Thyroid gland (tissue), 4 donors: ENCODE measurements around the gene P4HA1. TPM values are rescaled to one million over a fixed set of nuclear protein-coding genes. Genes with fewer than 3 reads are reported as not detected.
A peak's percentile ranks its signal among the peaks of the same experiment; 100 is the strongest.
"Not testable (repeated sequence)": the region's sequence is repeated elsewhere in the genome, so short reads cannot be mapped to it uniquely, and the experiment has no call there.

Experiments used
- DNase-seq, 2 donors: peaks; one replicate each; pipeline ENCODE4 v3.0.0-alpha.2; 2019
- H3K27ac ChIP-seq, 3 donors: fragments of 200-600 bp; sonication (generic); 1 replicate in 2 of 3; 2 replicates in 1 of 3; pipeline ENCODE4 v1.5.1; 2016 to 2019; ENCODE audit warnings: mild to moderate bottlenecking in 1 of 3, moderate library complexity in 1 of 3
- H3K27me3 ChIP-seq: fragments of 200-600 bp; sonication (generic); one replicate; pipeline ENCODE4 v1.5.1; 2019
- H3K36me3 ChIP-seq, 2 donors: fragments of 200-600 bp; sonication (generic); one replicate each; pipeline ENCODE4 v1.5.1; 2016 to 2019
- H3K4me1 ChIP-seq, 2 donors: fragments of 200-600 bp; sonication (generic); one replicate each; pipeline ENCODE4 v1.5.1; 2017 to 2019
- H3K4me3 ChIP-seq, 3 donors: fragments of 200-600 bp; sonication (generic); replicated peaks in 1 of 3; 1 replicate in 2 of 3; 2 replicates in 1 of 3; pipeline ENCODE4 v1.5.1; 2016; ENCODE audit warnings: mild to moderate bottlenecking in 1 of 3
- H3K9me3 ChIP-seq: fragments of 200-600 bp; sonication (generic); one replicate; pipeline ENCODE4 v1.5.1; 2017
- CTCF ChIP-seq, 6 experiments: fragments of 200-600 bp in 3 of 6; fragments of 450-650 bp in 3 of 6; sonication (generic) in 3 of 6; IDR thresholded peaks; one replicate each; pipeline ENCODE4 v1.5.1; 2016 to 2019; ENCODE audit warnings: antibody characterized with exemption in 6 of 6, mild to moderate bottlenecking in 2 of 6, inconsistent platforms in 1 of 6, moderate library complexity in 1 of 6
- POLR2A ChIP-seq, 2 donors: fragments of 450-650 bp; IDR thresholded peaks; one replicate each; pipeline ENCODE4 v1.6.1; 2017; ENCODE audit warnings: antibody characterized with exemption in 2 of 2, mild to moderate bottlenecking in 2 of 2, moderate library complexity in 1 of 2
- WGBS, 2 donors: methylation state at CpG; one replicate each; pipeline ENCODE4 v1.1.5; 2017; 5-methylcytosine and 5-hydroxymethylcytosine counted together
- intact Hi-C: fragments of 100-400 bp; cut with DNase I; formaldehyde crosslinking; loops from one replicate; pipeline ENCODE4 v1.15.1; 2023
- total RNA-seq, 4 donors: library from RNA; depleted of rRNA; stranded (reverse); fragments of >200 nt; gene quantifications; one replicate each; pipeline ENCODE4 v1.2.3, GENCODE V29; 2016

P4HA1 gene
- total RNA-seq, 4 donors from 2014 or later: 21.8 to 29.1 (median 24.6) TPM

- DNase-seq: no peak
- WGBS, 2 donors: 75 to 80% methylated on average over 5 of the region's 5 CpGs
- no peaks in the 10 kb centered on the region for H3K9me3 ChIP-seq
- no peak overlapping the region for H3K4me3 ChIP-seq
- intact Hi-C loops: no loop called here
- no peaks in the 10 kb centered on the region for H3K27me3 ChIP-seq
- H3K36me3 ChIP-seq: no peaks in the 10 kb centered on the region
- H3K27ac ChIP-seq: peak overlapping the region in 1 of 3 donors; percentile 54
- H3K4me1 ChIP-seq: no peaks in the 10 kb centered on the region
- TF ChIP-seq POLR2A (IDR thresholded peaks at IDR 0.05) (no peak), CTCF (IDR thresholded peaks at IDR 0.05) (no peak)
These were observed 21.5 kb upstream of the P4HA1 start for GRCh38 chr10:73117976-73118743.

GRCh38 chr10:73116017-73116416 lies 19.4 kb upstream of the P4HA1 start:
- Histone ChIP-seq H3K9me3 (no peaks in the 10 kb centered on the region), H3K27ac (no peak overlapping the region), H3K4me3 (no peak overlapping the region), H3K4me1 (no peaks in the 10 kb centered on the region), H3K27me3 (no peaks in the 10 kb centered on the region), H3K36me3 (no peaks in the 10 kb centered on the region)
- 100% methylated on average over 1 of the region's 1 CpG for WGBS, 2 donors
- TF ChIP-seq POLR2A (IDR thresholded peaks at IDR 0.05) (no peak), CTCF (IDR thresholded peaks at IDR 0.05) (no peak)
- no peak for DNase-seq
- intact Hi-C loops: no loop called here

GRCh38 chr10:73113551-73113950 lies 16.9 kb upstream of the P4HA1 start:
- WGBS, 2 donors: 84 to 87% methylated on average over 1 of the region's 1 CpG
- no peaks in the 10 kb centered on the region for H3K9me3 ChIP-seq
- H3K36me3 ChIP-seq: no peaks in the 10 kb centered on the region
- H3K27me3 ChIP-seq: no peaks in the 10 kb centered on the region
- H3K27ac ChIP-seq: no peak overlapping the region
- H3K4me1 ChIP-seq: no peaks in the 10 kb centered on the region
- H3K4me3 ChIP-seq: no peak overlapping the region
- DNase-seq: no peak
- intact Hi-C loops: no loop called here
- no peak for TF ChIP-seq CTCF (IDR thresholded peaks at IDR 0.05)

- not testable (repeated sequence) for DNase-seq
These were observed 15.4 kb upstream of the P4HA1 start for GRCh38 chr10:73112032-73112431.

GRCh38 chr10:73110345-73110849 lies 13.7 kb upstream of the P4HA1 start, which contains the start of gene NUDT13:
Gene NUDT13 (plus strand): TSS chr10:73110455. CDS start chr10:73114366, 3,911 bp downstream.
- peak; percentile 70 to 76 for DNase-seq
- WGBS, 2 donors: 0 to 1% methylated on average over 5 of the region's 5 CpGs
- no peaks in the 10 kb centered on the region for H3K27me3 ChIP-seq
- TF ChIP-seq CTCF (IDR thresholded peaks at IDR 0.05) (no peak), POLR2A (IDR thresholded peaks at IDR 0.05) (peak in 1 of 2 donors; percentile 51)
- H3K4me3 ChIP-seq: peak within 1 kb of the TSS in 2 of 3 donors; percentile 6 to 31
- no peaks in the 10 kb centered on the region for H3K4me1 ChIP-seq
- H3K27ac ChIP-seq: peak within 1 kb of the TSS; percentile 57 to 86 (median 80)
- H3K9me3 ChIP-seq: no peaks in the 10 kb centered on the region
- intact Hi-C loops: no loop called here
- H3K36me3 ChIP-seq: no peaks in the 10 kb centered on the region

More at GRCh38 chr10:73112032-73112431, 15.4 kb upstream of the P4HA1 start:
- H3K27me3 ChIP-seq, H3K4me3 ChIP-seq, H3K9me3 ChIP-seq, H3K27ac ChIP-seq, intact Hi-C loops, H3K4me1 ChIP-seq, H3K36me3 ChIP-seq: not testable (repeated sequence)
- WGBS, 2 donors: 97 to 98% methylated on average over 13 of the region's 13 CpGs

GRCh38 chr10:73109248-73109652 lies 12.6 kb upstream of the P4HA1 start:
- H3K27me3 ChIP-seq, H3K9me3 ChIP-seq, intact Hi-C loops, H3K36me3 ChIP-seq, DNase-seq, H3K4me3 ChIP-seq, H3K27ac ChIP-seq, H3K4me1 ChIP-seq: not testable (repeated sequence)
- WGBS, 2 donors: 88 to 90% methylated on average over 4 of the region's 4 CpGs
